HepG2 (cell line): ENCODE measurements around the gene ACSS3. TPM values are rescaled to one million over a fixed set of nuclear protein-coding genes. Genes with fewer than 3 reads are reported as not detected.

ENCODE experiments used
- ATAC-seq: fragments of 200-7000 bp; cut with Tn5 transposase; 3 replicates; pipeline ENCODE4 v1.9.1; 2020; ENCODE audit warnings: mild to moderate bottlenecking, moderate library complexity
- BruUV-seq: library from RNA; stranded (reverse); fragments of 400-500 nt; replicated peaks from 2 replicates; lab custom pipeline; 2021; lab: Mats Ljungman, UMichigan
- CTCF ChIA-PET: fragments of 300-600 bp; formaldehyde crosslinking; extraction: SDS; loops from one replicate; lab custom pipeline; 2021; ENCODE audit warnings: low total read pairs, inconsistent platforms, low intra/inter-chr PET ratio; lab: Yijun Ruan, JAX
- POLR2A ChIA-PET: fragments of 350-600 bp; sonication (Branson Sonifier 250); formaldehyde crosslinking; loops from one replicate; lab custom pipeline; 2020; ENCODE audit warnings: antibody characterized with exemption, inconsistent platforms; lab: Yijun Ruan, JAX
- DNase-seq: peaks from one replicate; pipeline ENCODE4 v3.0.0-alpha.2; 2015; ENCODE audit warnings: low spot score
- FAIRE-seq: peaks from 3 replicates; lab custom pipeline; 2011; peaks lifted over from hg19 to GRCh38; lab: Jason Lieb, UNC
- H2AFZ ChIP-seq: one replicate; pipeline ENCODE4 v1.6.1; 2011; ENCODE audit warnings: low read length, inconsistent platforms
- H3K27ac ChIP-seq: fragments of 300-600 bp; 3 replicates; pipeline ENCODE4 v1.8.0; 2011; ENCODE audit warnings: mixed run types, mild to moderate bottlenecking, mixed read lengths, low read length, inconsistent platforms; ENCODE audit not compliant: insufficient read depth; ENCODE audit errors: extremely low read length
- H3K27me3 ChIP-seq, 2 experiments: fragments of 200-600 bp in 1 of 2; 2 replicates in 1 of 2; 3 replicates in 1 of 2; pipeline versions ENCODE4 v1.6.0 to v1.8.0; 2011; ENCODE audit warnings: low read length in 2 of 2, mild to moderate bottlenecking in 2 of 2, moderate library complexity in 2 of 2, inconsistent platforms in 1 of 2; ENCODE audit not compliant: insufficient read depth in 2 of 2, control insufficient read depth in 1 of 2
- H3K36me3 ChIP-seq, 2 experiments: fragments of 200-600 bp in 1 of 2; replicated peaks in 1 of 2; 2 replicates in 1 of 2; 3 replicates in 1 of 2; pipeline versions ENCODE4 v1.5.1 to v1.8.0; 2011; ENCODE audit warnings: low read length in 2 of 2, inconsistent platforms in 1 of 2; ENCODE audit not compliant: insufficient read depth in 2 of 2, control insufficient read depth in 1 of 2
- H3K4me1 ChIP-seq: 2 replicates; pipeline ENCODE4 v1.5.1; 2012; ENCODE audit warnings: low read length, inconsistent platforms; ENCODE audit not compliant: insufficient read depth
- H3K4me2 ChIP-seq: 2 replicates; pipeline ENCODE4 v1.6.0; 2011; ENCODE audit warnings: low read depth, low read length, inconsistent platforms
- H3K4me3 ChIP-seq, 3 experiments: fragments of 200-600 bp in 1 of 3; sonication (generic), shearing (Covaris generic) in 1 of 3; replicated peaks in 1 of 3; 2 replicates each; pipeline ENCODE4 v1.5.1; 2011 to 2016; ENCODE audit warnings: low read length in 3 of 3, inconsistent platforms in 2 of 3, low read depth in 2 of 3, mild to moderate bottlenecking in 2 of 3, control low read depth in 1 of 3, mixed read lengths in 1 of 3; ENCODE audit not compliant: insufficient read depth in 1 of 3
- H3K79me2 ChIP-seq: one replicate; pipeline ENCODE4 v1.6.1; 2011; ENCODE audit warnings: low read length, inconsistent platforms; ENCODE audit not compliant: insufficient read depth
- H3K9ac ChIP-seq: 2 replicates; pipeline ENCODE4 v1.6.0; 2011; ENCODE audit warnings: mild to moderate bottlenecking, low read depth, low read length, inconsistent platforms; ENCODE audit not compliant: insufficient read depth
- H3K9me3 ChIP-seq: 2 replicates; pipeline ENCODE4 v1.5.1; 2012; ENCODE audit warnings: mild to moderate bottlenecking, low read length
- H4K20me1 ChIP-seq: 2 replicates; pipeline ENCODE4 v1.6.0; 2011; ENCODE audit warnings: inconsistent platforms, mild to moderate bottlenecking, low read length, moderate library complexity; ENCODE audit not compliant: insufficient read depth
- AFF4 ChIP-seq: sonication (generic); formaldehyde crosslinking; IDR thresholded peaks from 2 replicates; pipeline ENCODE4 v1.4.0; 2020; ENCODE audit warnings: missing genetic modification reagents
- CCDC6 ChIP-seq: sonication (generic); formaldehyde crosslinking; IDR thresholded peaks from 2 replicates; pipeline ENCODE4 v1.8.1; 2022; ENCODE audit warnings: mild to moderate bottlenecking, missing genetic modification reagents, moderate library complexity
- MTA3 ChIP-seq: sonication (generic); formaldehyde crosslinking; IDR thresholded peaks from 2 replicates; pipeline ENCODE4 v1.4.0; 2020; ENCODE audit warnings: missing genetic modification reagents
- MXI1 ChIP-seq: IDR thresholded peaks from 3 replicates; pipeline ENCODE4 v1.6.1; 2012; ENCODE audit warnings: low read depth, low read length, inconsistent platforms, borderline replicate concordance
- PATZ1 ChIP-seq: sonication (generic); formaldehyde crosslinking; IDR thresholded peaks from 2 replicates; pipeline ENCODE4 v1.4.0; 2020; ENCODE audit warnings: missing genetic modification reagents
- PBX2 ChIP-seq: IDR thresholded peaks from 2 replicates; pipeline ENCODE4 v1.6.1; 2016; ENCODE audit warnings: control low read depth
- PHF20 ChIP-seq: sonication (generic); formaldehyde crosslinking; IDR thresholded peaks from 2 replicates; pipeline ENCODE4 v1.5.0; 2020; ENCODE audit warnings: mild to moderate bottlenecking, missing genetic modification reagents
- POGZ ChIP-seq: sonication (generic); formaldehyde crosslinking; IDR thresholded peaks from 2 replicates; pipeline ENCODE4 v1.4.0; 2020; ENCODE audit warnings: mild to moderate bottlenecking, missing genetic modification reagents
- SIX1 ChIP-seq: sonication (generic); formaldehyde crosslinking; IDR thresholded peaks from 2 replicates; pipeline ENCODE4 v1.4.0; 2020; ENCODE audit warnings: missing genetic modification reagents, borderline replicate concordance
- SMAD3 ChIP-seq: sonication (generic); formaldehyde crosslinking; IDR thresholded peaks from 2 replicates; pipeline ENCODE4 v1.4.0; 2020; ENCODE audit warnings: missing genetic modification reagents
- SOX5 ChIP-seq: IDR thresholded peaks from 2 replicates; pipeline ENCODE4 v1.6.1; 2016; ENCODE audit warnings: borderline replicate concordance
- ZNF264 ChIP-seq: sonication (generic); formaldehyde crosslinking; IDR thresholded peaks from 2 replicates; pipeline ENCODE4 v1.4.0; 2020; ENCODE audit warnings: missing genetic modification reagents
- ZNF333 ChIP-seq: sonication (generic); formaldehyde crosslinking; IDR thresholded peaks from 2 replicates; pipeline ENCODE4 v1.4.0; 2020; ENCODE audit warnings: mild to moderate bottlenecking, missing genetic modification reagents, borderline replicate concordance
- ZNF414 ChIP-seq: sonication (generic); formaldehyde crosslinking; IDR thresholded peaks from 2 replicates; pipeline ENCODE4 v1.5.0; 2020; ENCODE audit warnings: missing genetic modification reagents
- ZNF44 ChIP-seq: sonication (generic); formaldehyde crosslinking; IDR thresholded peaks from 2 replicates; pipeline ENCODE4 v1.5.1; 2020; ENCODE audit warnings: mild to moderate bottlenecking, missing genetic modification reagents
- ZSCAN22 ChIP-seq: sonication (generic); formaldehyde crosslinking; IDR thresholded peaks from 2 replicates; pipeline ENCODE4 v1.4.0; 2020; ENCODE audit warnings: mild to moderate bottlenecking, missing genetic modification reagents
- WGBS: methylation state at CpG from one replicate; pipeline ENCODE4 v1.1.6; 2017; ENCODE audit warnings: low lambda C conversion rate; 5-methylcytosine and 5-hydroxymethylcytosine counted together
- in situ Hi-C: cut with HindIII; loops from 2 replicates; pipeline ENCODE4 v1.10.0; 2017; ENCODE audit warnings: low pct_unique_long_range_greater_than_20kb; ENCODE audit not compliant: extremely low pct_ligation_motif_present
- intact Hi-C: fragments of 100-400 bp; cut with micrococcal nuclease; formaldehyde crosslinking; loops from one replicate; pipeline ENCODE4 v1.10.0; 2022; ENCODE audit not compliant: unreplicated experiment
- polyA plus RNA-seq, 8 experiments: library from polyadenylated mRNA; depleted of rRNA in 3 of 8; stranded (reverse) in 7 of 8; unstranded in 1 of 8; fragments of >200 nt; fragmentation: Illumina TruSeq in 4 of 8; extraction: Trizol in 4 of 8; gene quantifications; 2 replicates each; pipeline versions ENCODE4 v1.2.1 to v1.2.3, GENCODE V29; 2011 to 2016; ENCODE audit warnings: low read depth in 4 of 8, missing spikeins in 1 of 8, mixed read lengths in 1 of 8; ENCODE audit not compliant: insufficient read depth in 1 of 8
- total RNA-seq, 5 experiments: library from RNA; depleted of rRNA; stranded (reverse); fragments of >200 nt; fragmentation: Illumina TruSeq; extraction: Trizol; gene quantifications; 2 replicates each; pipeline ENCODE4 v1.2.3, GENCODE V29; 2016; ENCODE audit warnings: low read depth in 1 of 5

ACSS3 gene
- total and polyA plus RNA-seq, 2 of the 13 experiments (the other 11 are each of a cell fraction or from before 2014, with no cell fraction given): 79.5 to 86.3 TPM

GRCh38 chr12:81170072-81170471 lies 92.2 kb downstream of the ACSS3 start (continued):
- TF ChIP-seq ZNF333 (CRISPR knock-in tag): no peak

- ChIA-PET POLR2A (no interaction called here), CTCF (no interaction called here)
- Histone ChIP-seq H4K20me1 (no peaks in the 10 kb centered on the region), H3K36me3 (peaks cover 2 to 30% of the 10 kb centered on the region in 2 experiments; a peak in 4 of 5 replicates), H3K4me1 (no peaks in the 10 kb centered on the region), H3K27me3 (no peaks in the 10 kb centered on the region), H3K27ac (no peak overlapping the region), H3K4me2 (no peak overlapping the region), H3K79me2 (no peaks in the 10 kb centered on the region), H3K9ac (no peak overlapping the region), H3K4me3 (no peak overlapping the region), H3K9me3 (peaks cover 4% of the 10 kb centered on the region; the same call in 1 of the 2 replicates), H2AFZ (no peak overlapping the region)
- ATAC-seq (no peak), FAIRE-seq (no peak), DNase-seq (no peak)
- in situ Hi-C loops: no loop called here
- no TSS peak for BruUV-seq
- WGBS: 96% methylated on average over 2 of the region's 2 CpGs
- intact Hi-C loops: no loop called here
- TF ChIP-seq SIX1 (CRISPR knock-in tag): no peak
- TF ChIP-seq PBX2: no peak
- TF ChIP-seq ZNF264 (CRISPR knock-in tag): no peak
- no peak for TF ChIP-seq MTA3 (CRISPR knock-in tag)
- TF ChIP-seq SMAD3 (CRISPR knock-in tag): no peak
- no peak for TF ChIP-seq AFF4 (CRISPR knock-in tag)
- TF ChIP-seq PHF20 (CRISPR knock-in tag): no peak
- TF ChIP-seq PATZ1 (CRISPR knock-in tag): no peak
- no peak for TF ChIP-seq CCDC6
- no peak for TF ChIP-seq ZNF414 (CRISPR knock-in tag)
- TF ChIP-seq ZNF44 (CRISPR knock-in tag): no peak
- TF ChIP-seq POGZ: no peak
- no peak for TF ChIP-seq ZSCAN22 (CRISPR knock-in tag)
- no peak for TF ChIP-seq MXI1
- TF ChIP-seq SOX5 (CRISPR knock-in tag): no peak
Observed at GRCh38 chr12:81172851-81173250, 95.0 kb downstream of the ACSS3 start.
